H9 (cell line): ENCODE results near the gene NKAIN2. TPM values are rescaled to one million over a fixed set of nuclear protein-coding genes. Genes with fewer than 3 reads are reported as not detected.

ENCODE experiments used
- DNase-seq: peaks from one replicate; pipeline ENCODE4 v3.0.0-alpha.2; 2017
- H2AFZ ChIP-seq: one replicate; pipeline ENCODE4 v1.6.1; 2013; ENCODE audit warnings: mild to moderate bottlenecking, low read length, control low read depth, moderate library complexity
- H2AK5ac ChIP-seq: 2 replicates; pipeline ENCODE4 v1.6.1; 2013; ENCODE audit warnings: low read length, control low read depth, mixed read lengths; ENCODE audit not compliant: insufficient read length
- H2BK120ac ChIP-seq: one replicate; pipeline ENCODE4 v1.6.1; 2013; ENCODE audit warnings: low read depth, mild to moderate bottlenecking, low read length, control low read depth, inconsistent platforms; ENCODE audit not compliant: poor library complexity, severe bottlenecking
- H2BK12ac ChIP-seq: 2 replicates; pipeline ENCODE4 v1.6.1; 2013; ENCODE audit warnings: low read length, control low read depth, mixed read lengths, low read depth; ENCODE audit not compliant: insufficient read length
- H2BK15ac ChIP-seq: 2 replicates; pipeline ENCODE4 v1.6.1; 2013; ENCODE audit warnings: low read depth, low read length, control low read depth
- H2BK20ac ChIP-seq: one replicate; pipeline ENCODE4 v1.6.1; 2013; ENCODE audit warnings: low read depth, mild to moderate bottlenecking, low read length, control low read depth, inconsistent platforms; ENCODE audit not compliant: poor library complexity, severe bottlenecking
- H2BK5ac ChIP-seq: 2 replicates; pipeline ENCODE4 v1.6.1; 2013; ENCODE audit warnings: low read length, control low read depth, mixed read lengths; ENCODE audit not compliant: insufficient read length
- H3K14ac ChIP-seq: 2 replicates; pipeline ENCODE4 v1.6.1; 2013; ENCODE audit warnings: low read length, control low read depth; ENCODE audit not compliant: insufficient read depth
- H3K18ac ChIP-seq: 2 replicates; pipeline ENCODE4 v1.6.1; 2013; ENCODE audit warnings: low read depth, mild to moderate bottlenecking, mixed read lengths, low read length, control low read depth; ENCODE audit not compliant: insufficient read length
- H3K23ac ChIP-seq: 2 replicates; pipeline ENCODE4 v1.6.1; 2013; ENCODE audit warnings: low read length, control low read depth, mixed read lengths, low read depth; ENCODE audit not compliant: insufficient read length
- H3K23me2 ChIP-seq: 2 replicates; pipeline ENCODE4 v1.6.1; 2013; ENCODE audit warnings: low read depth, mild to moderate bottlenecking, mixed read lengths, low read length, control low read depth; ENCODE audit not compliant: insufficient read length, poor library complexity, severe bottlenecking
- H3K27ac ChIP-seq: 2 replicates; pipeline ENCODE4 v1.5.1; 2013; ENCODE audit warnings: low read length, control low read depth, mixed read lengths, low read depth; ENCODE audit not compliant: insufficient read length
- H3K27me3 ChIP-seq: 2 replicates; pipeline ENCODE4 v1.6.1; 2013; ENCODE audit warnings: low read length, control low read depth, inconsistent platforms; ENCODE audit not compliant: insufficient read depth
- H3K4ac ChIP-seq: 2 replicates; pipeline ENCODE4 v1.6.1; 2013; ENCODE audit warnings: low read depth, mild to moderate bottlenecking, control low read depth, inconsistent platforms, low read length, moderate library complexity
- H3K4me1 ChIP-seq: 2 replicates; pipeline ENCODE4 v1.6.1; 2013; ENCODE audit warnings: low read length, control low read depth, inconsistent platforms; ENCODE audit not compliant: insufficient read depth
- H3K4me2 ChIP-seq: 2 replicates; pipeline ENCODE4 v1.6.1; 2013; ENCODE audit warnings: low read length, control low read depth, mixed read lengths; ENCODE audit not compliant: insufficient read length, insufficient read depth
- H3K56ac ChIP-seq: 2 replicates; pipeline ENCODE4 v1.6.1; 2013; ENCODE audit warnings: low read depth, mild to moderate bottlenecking, mixed read lengths, low read length, control low read depth; ENCODE audit not compliant: insufficient read length
- H3K79me1 ChIP-seq: 2 replicates; pipeline ENCODE4 v1.6.1; 2013; ENCODE audit warnings: low read depth, mild to moderate bottlenecking, moderate library complexity, low read length, control low read depth, inconsistent platforms; ENCODE audit not compliant: insufficient read depth, poor library complexity, severe bottlenecking
- H3K79me2 ChIP-seq: 2 replicates; pipeline ENCODE4 v1.6.1; 2013; ENCODE audit warnings: low read length, control low read depth, inconsistent platforms; ENCODE audit not compliant: insufficient read depth
- H3K9ac ChIP-seq: 2 replicates; pipeline ENCODE4 v1.6.1; 2013; ENCODE audit warnings: low read length, control low read depth, mixed read lengths; ENCODE audit not compliant: insufficient read length; ENCODE audit errors: extremely low read depth
- H3K9me3 ChIP-seq: one replicate; pipeline ENCODE4 v1.6.1; 2013; ENCODE audit warnings: low read depth, low read length, inconsistent platforms; ENCODE audit not compliant: control insufficient read depth
- H3T11ph ChIP-seq: one replicate; pipeline ENCODE4 v1.6.1; 2013; ENCODE audit warnings: mild to moderate bottlenecking, low read length, control low read depth, inconsistent platforms
- H4K20me1 ChIP-seq: one replicate; pipeline ENCODE4 v1.6.1; 2013; ENCODE audit not compliant: control insufficient read depth, insufficient read length, insufficient read depth
- H4K5ac ChIP-seq: 2 replicates; pipeline ENCODE4 v1.6.1; 2013; ENCODE audit warnings: low read depth, mild to moderate bottlenecking, mixed read lengths, low read length, control low read depth; ENCODE audit not compliant: insufficient read length
- H4K8ac ChIP-seq: replicated peaks from 2 replicates; pipeline ENCODE4 v1.6.1; 2013; ENCODE audit warnings: low read length, control low read depth, mixed read lengths, low read depth; ENCODE audit not compliant: insufficient read length
- H4K91ac ChIP-seq: 2 replicates; pipeline ENCODE4 v1.6.1; 2013; ENCODE audit warnings: low read depth, mild to moderate bottlenecking, moderate library complexity, mixed read lengths, low read length, control low read depth; ENCODE audit not compliant: insufficient read length
- H3K27ac Mint-ChIP-seq, 3 experiments: 2 replicates in 2 of 3; 3 replicates in 1 of 3; pipeline ENCODE4 v1.8.0; 2020 to 2021; ENCODE audit warnings: mixed read lengths in 3 of 3, mild to moderate bottlenecking in 1 of 3, moderate library complexity in 1 of 3
- H3K27me3 Mint-ChIP-seq: 2 replicates; pipeline ENCODE4 v1.8.0; 2021; ENCODE audit warnings: low read depth, mild to moderate bottlenecking, moderate library complexity, mixed read lengths
- H3K36me3 Mint-ChIP-seq, 3 experiments: 2 replicates in 2 of 3; 3 replicates in 1 of 3; pipeline ENCODE4 v1.8.0; 2020 to 2021; ENCODE audit warnings: low read depth in 3 of 3, mixed read lengths in 3 of 3; ENCODE audit not compliant: insufficient read depth in 1 of 3
- H3K4me1 Mint-ChIP-seq, 2 experiments: 2 replicates each; pipeline ENCODE4 v1.8.0; 2020; ENCODE audit warnings: mixed read lengths in 2 of 2
- H3K4me3 Mint-ChIP-seq, 2 experiments: 2 replicates in 1 of 2; 3 replicates in 1 of 2; pipeline ENCODE4 v1.8.0; 2020 to 2021; ENCODE audit warnings: mild to moderate bottlenecking in 2 of 2, mixed read lengths in 2 of 2, moderate library complexity in 1 of 2
- H3K9me3 Mint-ChIP-seq, 2 experiments: 2 replicates in 1 of 2; 3 replicates in 1 of 2; pipeline ENCODE4 v1.8.0; 2020; ENCODE audit warnings: mild to moderate bottlenecking in 2 of 2, mixed read lengths in 2 of 2, moderate library complexity in 1 of 2
- CTCF ChIP-seq: fragments of 200-600 bp; sonication (generic); conservative IDR thresholded peaks from 3 replicates; pipeline ENCODE4 v1.8.0; 2021; ENCODE audit warnings: antibody characterized with exemption, mild to moderate bottlenecking
- WGBS: extraction: QIAGEN DNeasy Blood & Tissue Kit; methylation state at CpG from one replicate; pipeline ENCODE4 v1.1.7; 2013; ENCODE audit warnings: missing lambda C conversion rate, low lambda C conversion rate, mixed read lengths; ENCODE audit not compliant: insufficient read length; ENCODE audit errors: extremely low coverage; 5-methylcytosine and 5-hydroxymethylcytosine counted together
- total RNA-seq: library from RNA; stranded (reverse); gene quantifications from 2 replicates; pipeline ENCODE4 v1.2.1, GENCODE V29; 2021

The NKAIN2 gene
- total RNA-seq, 1 experiment from 2014 or later: 0.17 TPM

- no CpG with 5 or more reads among the region's 2 CpGs for WGBS
- Histone ChIP-seq H2BK120ac (no peak overlapping the region), H3K14ac (no peak overlapping the region), H3K56ac (no peak overlapping the region), H2AK5ac (no peak overlapping the region), H3K23ac (no peak overlapping the region), H3K9me3 (no peaks in the 10 kb centered on the region), H4K20me1 (no peaks in the 10 kb centered on the region), H4K8ac (no peak overlapping the region), H4K91ac (no peak overlapping the region), H3K4me2 (no peak overlapping the region), H3K79me2 (no peaks in the 10 kb centered on the region), H2BK5ac (no peak overlapping the region), H3K4ac (no peak overlapping the region), H3K27me3 (no peaks in the 10 kb centered on the region), H4K5ac (no peak overlapping the region), H3K23me2 (no peaks in the 10 kb centered on the region), H2BK12ac (no peak overlapping the region), H3K27ac (no peak overlapping the region), H3K79me1 (no peaks in the 10 kb centered on the region), H2BK20ac (no peak overlapping the region), H3K18ac (no peak overlapping the region), H2BK15ac (no peak overlapping the region), H3T11ph (no peak overlapping the region), H3K4me1 (no peaks in the 10 kb centered on the region), H2AFZ (no peak overlapping the region), H3K9ac (no peak overlapping the region)
- Mint-ChIP-seq H3K36me3 (no peaks in the 10 kb centered on the region), H3K4me3 (no peak overlapping the region), H3K9me3 (no peaks in the 10 kb centered on the region), H3K4me1 (peaks cover 6 to 12% of the 10 kb centered on the region in 2 experiments; a peak in 3 of 4 replicates), H3K27me3 (peaks cover 10% of the 10 kb centered on the region), H3K27ac (no peak overlapping the region)
- TF ChIP-seq CTCF: no peak
- no peak for DNase-seq
Measured at GRCh38 chr6:124028117-124028516, 224.5 kb downstream of the NKAIN2 start.
